ENCODE data around the gene ZNF276. TPM values are rescaled to one million over a fixed set of nuclear protein-coding genes. Genes with fewer than 3 reads are reported as not detected.
"Not testable (repeated sequence)": the region's sequence is repeated elsewhere in the genome, so short reads cannot be mapped to it uniquely, and the experiment has no call there.

The ZNF276 gene, protein sequence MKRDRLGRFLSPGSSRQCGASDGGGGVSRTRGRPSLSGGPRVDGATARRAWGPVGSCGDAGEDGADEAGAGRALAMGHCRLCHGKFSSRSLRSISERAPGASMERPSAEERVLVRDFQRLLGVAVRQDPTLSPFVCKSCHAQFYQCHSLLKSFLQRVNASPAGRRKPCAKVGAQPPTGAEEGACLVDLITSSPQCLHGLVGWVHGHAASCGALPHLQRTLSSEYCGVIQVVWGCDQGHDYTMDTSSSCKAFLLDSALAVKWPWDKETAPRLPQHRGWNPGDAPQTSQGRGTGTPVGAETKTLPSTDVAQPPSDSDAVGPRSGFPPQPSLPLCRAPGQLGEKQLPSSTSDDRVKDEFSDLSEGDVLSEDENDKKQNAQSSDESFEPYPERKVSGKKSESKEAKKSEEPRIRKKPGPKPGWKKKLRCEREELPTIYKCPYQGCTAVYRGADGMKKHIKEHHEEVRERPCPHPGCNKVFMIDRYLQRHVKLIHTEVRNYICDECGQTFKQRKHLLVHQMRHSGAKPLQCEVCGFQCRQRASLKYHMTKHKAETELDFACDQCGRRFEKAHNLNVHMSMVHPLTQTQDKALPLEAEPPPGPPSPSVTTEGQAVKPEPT
- total RNA-seq = 10 to 100 TPM; 16.1 to 19.2 (median 17.2) TPM

DNA sequence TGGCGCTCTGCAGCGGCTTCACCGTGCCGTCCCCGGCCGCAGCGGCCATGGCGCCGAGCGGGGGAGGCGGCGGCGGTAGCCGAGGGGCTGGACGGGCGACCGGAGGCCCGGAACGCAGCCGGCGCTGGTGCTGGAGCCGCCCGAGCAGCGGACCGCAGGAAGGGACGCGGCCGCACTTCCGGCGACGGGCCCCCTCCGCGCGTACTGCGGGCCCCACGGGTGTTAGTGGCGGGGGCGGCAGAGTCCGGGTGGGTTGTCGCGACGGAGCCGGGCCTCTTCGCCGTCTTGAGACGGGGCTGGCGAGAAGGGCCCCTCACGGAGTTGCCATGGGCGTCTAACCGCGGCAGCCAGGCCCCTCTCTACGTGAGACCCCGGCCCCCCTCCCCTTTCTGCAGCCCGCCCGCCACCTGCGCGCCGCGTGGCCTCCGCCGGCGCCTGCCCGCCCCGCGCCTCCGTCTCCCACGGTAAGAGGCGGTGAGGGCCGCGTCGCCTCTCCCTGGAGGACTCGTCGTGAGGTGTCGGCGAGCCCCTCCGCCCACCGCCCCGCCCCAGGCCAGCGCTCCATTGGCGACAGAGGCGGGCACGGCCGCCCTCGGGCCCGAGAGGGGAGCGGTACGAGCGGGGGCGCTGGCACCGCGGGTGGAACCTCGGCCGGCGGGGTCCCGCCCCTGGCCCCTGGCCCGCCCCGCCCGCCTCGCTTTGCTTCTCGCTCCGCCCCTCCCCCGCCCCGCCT is at the start of gene ZNF276, which contains the start of gene VPS9D1:
ZNF276 (plus strand) TSS at position 725 of the 733 bp plus-strand sequence. CDS start 104 bp downstream, outside the sequence.
VPS9D1 (minus strand) TSS at position 86 of the 733 bp plus-strand sequence; CDS start at position 49, 37 bp downstream.
- Histone ChIP-seq H3K27ac (replicated peaks in 1 of 4) (peak within 1 kb of the TSS; percentile 98 to 99 (median 99)), H3K4me3 (peak within 1 kb of the TSS; percentile 92 to 99 (median 94)), H3K36me3 (peaks cover 27 to 37% (median 37%) of the 10 kb centered on the region in 4 donors), H3K4me1 (peaks cover 35 to 53% (median 44%) of the 10 kb centered on the region in 4 donors), H3K27me3 (no peaks in the 10 kb centered on the region), H3K9me3 (no peaks in the 10 kb centered on the region)
- peak; percentile 93 for DNase-seq (ENCODE audit: extremely low spot score)
- TF ChIP-seq POLR2AphosphoS5 (IDR thresholded peaks at IDR 0.05) (peak; percentile 63 to 82), EP300 (IDR thresholded peaks at IDR 0.05) (no peak), POLR2A (IDR thresholded peaks at IDR 0.05; ENCODE audit: low read depth) (peak; percentile 37)
- TF ChIP-seq, protein P1, sequence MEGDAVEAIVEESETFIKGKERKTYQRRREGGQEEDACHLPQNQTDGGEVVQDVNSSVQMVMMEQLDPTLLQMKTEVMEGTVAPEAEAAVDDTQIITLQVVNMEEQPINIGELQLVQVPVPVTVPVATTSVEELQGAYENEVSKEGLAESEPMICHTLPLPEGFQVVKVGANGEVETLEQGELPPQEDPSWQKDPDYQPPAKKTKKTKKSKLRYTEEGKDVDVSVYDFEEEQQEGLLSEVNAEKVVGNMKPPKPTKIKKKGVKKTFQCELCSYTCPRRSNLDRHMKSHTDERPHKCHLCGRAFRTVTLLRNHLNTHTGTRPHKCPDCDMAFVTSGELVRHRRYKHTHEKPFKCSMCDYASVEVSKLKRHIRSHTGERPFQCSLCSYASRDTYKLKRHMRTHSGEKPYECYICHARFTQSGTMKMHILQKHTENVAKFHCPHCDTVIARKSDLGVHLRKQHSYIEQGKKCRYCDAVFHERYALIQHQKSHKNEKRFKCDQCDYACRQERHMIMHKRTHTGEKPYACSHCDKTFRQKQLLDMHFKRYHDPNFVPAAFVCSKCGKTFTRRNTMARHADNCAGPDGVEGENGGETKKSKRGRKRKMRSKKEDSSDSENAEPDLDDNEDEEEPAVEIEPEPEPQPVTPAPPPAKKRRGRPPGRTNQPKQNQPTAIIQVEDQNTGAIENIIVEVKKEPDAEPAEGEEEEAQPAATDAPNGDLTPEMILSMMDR (IDR thresholded peaks at IDR 0.05) = peak in 1 of 3 experiments; percentile 3
- WGBS = no CpG with 5 or more reads among the region's 103 CpGs
- intact Hi-C loops (cut with DNase I) = loop anchor here (5.0 kb wide), 1 partner anchor 146 kb away; no protein-coding TSS in a partner anchor

DNA sequence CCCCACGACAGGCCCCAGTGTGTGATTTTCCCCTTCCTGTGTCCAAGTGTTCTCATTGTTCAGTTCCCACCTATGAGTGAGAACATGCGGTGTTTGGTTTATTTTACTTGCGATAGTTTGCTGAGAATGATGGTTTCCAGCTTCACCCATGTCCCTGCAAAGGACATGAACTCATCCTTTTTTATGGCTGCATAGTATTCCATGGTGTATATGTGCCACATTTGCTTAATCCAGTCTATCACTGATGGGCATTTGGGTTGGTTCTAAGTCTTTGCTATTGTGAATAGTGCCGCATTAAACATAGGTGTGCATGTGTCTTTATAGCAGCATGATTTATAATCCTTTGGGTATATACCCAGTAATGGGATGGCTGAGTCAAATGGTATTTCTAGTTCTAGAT is 49.8 kb upstream of the ZNF276 start:
- H3K9me3 ChIP-seq; H3K4me3 ChIP-seq; H3K27me3 ChIP-seq; H3K27ac ChIP-seq (replicated peaks in 1 of 4); H3K36me3 ChIP-seq; H3K4me1 ChIP-seq; DNase-seq (ENCODE audit: extremely low spot score); intact Hi-C loops (cut with DNase I): not testable (repeated sequence)
- WGBS = 87% methylated on average over 4 of the region's 4 CpGs

DNA sequence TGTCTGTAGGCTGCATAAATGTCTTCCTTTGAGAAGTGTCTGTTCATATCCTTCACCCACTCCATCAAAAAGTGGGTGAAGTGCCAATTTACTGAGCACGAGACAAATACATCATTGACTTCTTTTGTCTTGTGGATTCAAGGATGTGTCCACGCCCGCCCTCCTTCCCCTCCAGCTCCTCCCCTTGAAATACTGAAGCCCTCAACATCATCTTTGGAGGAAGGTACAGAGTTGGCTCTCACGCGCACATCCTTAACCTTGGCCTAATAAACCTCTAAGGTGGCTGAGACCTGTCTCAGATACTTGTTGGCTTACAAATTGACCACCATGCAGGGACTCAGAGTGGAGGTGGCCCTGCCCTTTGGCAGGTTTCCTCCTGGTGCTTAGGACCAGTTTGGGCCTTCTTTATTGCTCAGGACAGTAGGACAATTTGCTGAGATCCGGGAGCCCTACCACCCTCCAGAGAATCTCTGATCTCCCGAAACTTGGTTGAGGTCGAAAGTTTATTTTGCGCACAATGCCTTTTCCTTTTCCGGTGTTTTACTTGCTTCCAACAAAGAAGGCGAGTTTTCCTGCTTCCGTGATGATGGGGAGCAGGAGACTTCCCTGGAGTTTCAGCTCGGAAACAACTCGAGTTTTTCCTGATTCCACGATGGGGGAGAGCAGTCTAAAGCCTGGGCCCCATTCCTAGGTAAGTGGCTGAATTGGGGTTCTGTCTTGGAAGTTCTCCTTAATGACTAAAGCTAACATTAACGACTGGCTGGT is 49.0 kb upstream of the ZNF276 start:
- Histone ChIP-seq H3K9me3 (no peaks in the 10 kb centered on the region), H3K27ac (replicated peaks in 1 of 4) (no peak overlapping the region), H3K36me3 (peaks cover 0 to 9% (median 1%) of the 10 kb centered on the region in 4 donors), H3K27me3 (no peaks in the 10 kb centered on the region), H3K4me1 (no peaks in the 10 kb centered on the region), H3K4me3 (no peak overlapping the region)
- no peak for TF ChIP-seq POLR2A (IDR thresholded peaks at IDR 0.05; ENCODE audit: low read depth)
- no peak for TF ChIP-seq EP300 (IDR thresholded peaks at IDR 0.05)
- TF ChIP-seq POLR2AphosphoS5 (IDR thresholded peaks at IDR 0.05) = no peak
- TF ChIP-seq, protein P1 (IDR thresholded peaks at IDR 0.05) = no peak
- 82% methylated on average over 16 of the region's 16 CpGs for WGBS
- no peak for DNase-seq (ENCODE audit: extremely low spot score)
- intact Hi-C loops (cut with DNase I) = no loop called here

DNA sequence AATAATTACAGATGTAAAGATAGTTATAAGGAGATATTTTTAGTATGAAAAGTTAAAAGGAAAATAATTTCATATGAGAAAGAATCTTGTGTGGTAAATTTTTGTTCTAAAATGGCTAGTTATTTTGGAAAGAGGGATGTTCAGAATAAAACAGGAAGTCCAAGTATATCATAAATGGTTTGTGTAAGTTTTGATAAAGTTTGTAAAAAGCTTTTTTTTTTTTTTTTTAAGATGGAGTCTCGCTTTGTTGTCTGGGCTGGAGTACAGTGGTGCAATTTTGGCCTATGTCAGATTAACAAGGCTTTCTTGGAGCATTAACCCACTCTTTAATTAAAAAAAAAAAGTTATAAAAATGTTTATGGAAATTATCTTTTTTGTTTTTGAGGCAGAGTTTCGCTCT is 43.1 kb upstream of the ZNF276 start:
- TF ChIP-seq, protein P1 (IDR thresholded peaks at IDR 0.05) = no peak
- no peak for TF ChIP-seq POLR2AphosphoS5 (IDR thresholded peaks at IDR 0.05)
- TF ChIP-seq EP300 (IDR thresholded peaks at IDR 0.05) = no peak
- TF ChIP-seq POLR2A (IDR thresholded peaks at IDR 0.05; ENCODE audit: low read depth) = no peak
- H3K4me3 ChIP-seq = no peak overlapping the region
- H3K27ac ChIP-seq (replicated peaks in 1 of 4) = no peak overlapping the region
- no peaks in the 10 kb centered on the region for H3K9me3 ChIP-seq
- intact Hi-C loops (cut with DNase I) = no loop called here
- H3K36me3 ChIP-seq = no peaks in the 10 kb centered on the region
- WGBS = 98% methylated on average over 2 of the region's 2 CpGs
- DNase-seq (ENCODE audit: extremely low spot score) = no peak
- H3K4me1 ChIP-seq = no peaks in the 10 kb centered on the region
- H3K27me3 ChIP-seq = no peaks in the 10 kb centered on the region
